Measurements from ENCODE around the gene NLGN1. TPM values are rescaled to one million over a fixed set of nuclear protein-coding genes. Genes with fewer than 3 reads are reported as not detected.

NLGN1 gene
- total and polyA plus RNA-seq, 2 of the 13 experiments (the other 11 are each of a cell fraction or from before 2014, with no cell fraction given) = not detected

GRCh38 chr3:173403376-173403775 lies 5.8 kb downstream of the NLGN1 start:
- H3K9me3 ChIP-seq (ENCODE audit: low read length) = no peaks in the 10 kb centered on the region
- H3K4me1 ChIP-seq (ENCODE audit: insufficient read depth, low read length) = no peaks in the 10 kb centered on the region
- H3K27ac ChIP-seq (ENCODE audit: extremely low read length, insufficient read depth, low read length) = no peak overlapping the region
- H4K20me1 ChIP-seq (ENCODE audit: insufficient read depth, low read length) = no peaks in the 10 kb centered on the region
- no peaks in the 10 kb centered on the region for H3K79me2 ChIP-seq (ENCODE audit: insufficient read depth, low read length)
- DNase-seq (ENCODE audit: low spot score) = no peak
- no peak for TF ChIP-seq ZNF788 (CRISPR knock-in tag; IDR thresholded peaks at IDR 0.05; ENCODE audit: borderline replicate concordance)
- no peak for TF ChIP-seq SALL2 (CRISPR knock-in tag; IDR thresholded peaks at IDR 0.05)
- TF ChIP-seq ZNF567 (CRISPR knock-in tag; IDR thresholded peaks at IDR 0.05; ENCODE audit: borderline replicate concordance) = no peak
- TF ChIP-seq NFE2L1 (CRISPR knock-in tag; IDR thresholded peaks at IDR 0.05; ENCODE audit: borderline replicate concordance) = no peak
- TF ChIP-seq FUBP1 (CRISPR knock-in tag; IDR thresholded peaks at IDR 0.05; ENCODE audit: borderline replicate concordance) = no peak
- no peak for TF ChIP-seq DPF2 (CRISPR knock-in tag; IDR thresholded peaks at IDR 0.05; ENCODE audit: borderline replicate concordance, low read depth)
- TF ChIP-seq, protein P1, sequence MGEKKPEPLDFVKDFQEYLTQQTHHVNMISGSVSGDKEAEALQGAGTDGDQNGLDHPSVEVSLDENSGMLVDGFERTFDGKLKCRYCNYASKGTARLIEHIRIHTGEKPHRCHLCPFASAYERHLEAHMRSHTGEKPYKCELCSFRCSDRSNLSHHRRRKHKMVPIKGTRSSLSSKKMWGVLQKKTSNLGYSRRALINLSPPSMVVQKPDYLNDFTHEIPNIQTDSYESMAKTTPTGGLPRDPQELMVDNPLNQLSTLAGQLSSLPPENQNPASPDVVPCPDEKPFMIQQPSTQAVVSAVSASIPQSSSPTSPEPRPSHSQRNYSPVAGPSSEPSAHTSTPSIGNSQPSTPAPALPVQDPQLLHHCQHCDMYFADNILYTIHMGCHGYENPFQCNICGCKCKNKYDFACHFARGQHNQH (CRISPR knock-in tag; IDR thresholded peaks at IDR 0.05) = no peak
- TF ChIP-seq, protein P2, sequence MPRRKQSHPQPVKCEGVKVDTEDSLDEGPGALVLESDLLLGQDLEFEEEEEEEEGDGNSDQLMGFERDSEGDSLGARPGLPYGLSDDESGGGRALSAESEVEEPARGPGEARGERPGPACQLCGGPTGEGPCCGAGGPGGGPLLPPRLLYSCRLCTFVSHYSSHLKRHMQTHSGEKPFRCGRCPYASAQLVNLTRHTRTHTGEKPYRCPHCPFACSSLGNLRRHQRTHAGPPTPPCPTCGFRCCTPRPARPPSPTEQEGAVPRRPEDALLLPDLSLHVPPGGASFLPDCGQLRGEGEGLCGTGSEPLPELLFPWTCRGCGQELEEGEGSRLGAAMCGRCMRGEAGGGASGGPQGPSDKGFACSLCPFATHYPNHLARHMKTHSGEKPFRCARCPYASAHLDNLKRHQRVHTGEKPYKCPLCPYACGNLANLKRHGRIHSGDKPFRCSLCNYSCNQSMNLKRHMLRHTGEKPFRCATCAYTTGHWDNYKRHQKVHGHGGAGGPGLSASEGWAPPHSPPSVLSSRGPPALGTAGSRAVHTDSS (CRISPR knock-in tag; conservative IDR thresholded peaks at IDR 0.05) = no peak
- no peak for TF ChIP-seq ZNF792 (CRISPR knock-in tag; IDR thresholded peaks at IDR 0.05)
- TF ChIP-seq MYPOP (CRISPR knock-in tag; IDR thresholded peaks at IDR 0.05) = no peak
- no peak for TF ChIP-seq ZMYM3 (CRISPR knock-in tag; IDR thresholded peaks at IDR 0.05)
- H3K36me3 ChIP-seq (replicated peaks in 1 of 2; ENCODE audit: control insufficient read depth in 1 of 2, insufficient read depth in 2 of 2, low read length in 2 of 2) = no peaks in the 10 kb centered on the region
- ATAC-seq = no peak
- intact Hi-C loops (cut with micrococcal nuclease; ENCODE audit: unreplicated experiment) = no loop called here
- no peak overlapping the region for H2AFZ ChIP-seq (ENCODE audit: low read length)
- ChIA-PET CTCF (ENCODE audit: low intra/inter-chr PET ratio, low total read pairs) (no interaction called here), POLR2A (no interaction called here)
- no peak overlapping the region for H3K9ac ChIP-seq (ENCODE audit: insufficient read depth, low read depth, low read length)
- H3K4me2 ChIP-seq (ENCODE audit: low read depth, low read length) = no peak overlapping the region
- no peaks in the 10 kb centered on the region for H3K27me3 ChIP-seq (ENCODE audit: control insufficient read depth in 1 of 2, insufficient read depth in 2 of 2, low read length in 2 of 2)
- FAIRE-seq = no peak
- no TSS peak for BruUV-seq (replicated peaks)
- H3K4me3 ChIP-seq (replicated peaks in 1 of 3; ENCODE audit: insufficient read depth in 1 of 3, low read depth in 2 of 3, low read length in 3 of 3) = no peak overlapping the region
- WGBS (ENCODE audit: low lambda C conversion rate) = 0% methylated on average over 1 of the region's 1 CpG
- in situ Hi-C loops (cut with HindIII; ENCODE audit: extremely low pct_ligation_motif_present, low pct_unique_long_range_greater_than_20kb) = no loop called here
